ENCODE results near the gene SLC24A3.

The SLC24A3 gene

DNA sequence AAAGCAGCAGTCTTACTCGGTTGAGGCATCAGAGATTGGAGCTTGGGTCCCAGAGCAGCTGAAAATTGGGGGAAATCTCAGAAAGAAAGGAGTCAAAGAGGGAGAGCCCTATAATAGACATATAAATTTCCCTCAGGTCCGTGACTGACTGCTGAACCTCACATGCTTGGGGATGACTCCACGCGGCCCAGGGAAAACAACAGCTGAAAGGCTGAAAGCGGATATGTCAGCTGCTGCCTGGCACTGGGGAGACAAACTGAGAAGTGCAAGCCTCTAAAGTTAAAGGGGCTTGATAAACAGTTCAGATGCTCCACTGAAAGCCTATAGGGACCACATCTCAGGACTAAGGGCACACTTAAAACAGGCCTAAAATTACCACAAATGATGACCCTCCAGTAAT is 289.7 kb downstream of the SLC24A3 start:
- DNase-seq (ENCODE audit: low read depth in 2 of 2) = no peak

DNA sequence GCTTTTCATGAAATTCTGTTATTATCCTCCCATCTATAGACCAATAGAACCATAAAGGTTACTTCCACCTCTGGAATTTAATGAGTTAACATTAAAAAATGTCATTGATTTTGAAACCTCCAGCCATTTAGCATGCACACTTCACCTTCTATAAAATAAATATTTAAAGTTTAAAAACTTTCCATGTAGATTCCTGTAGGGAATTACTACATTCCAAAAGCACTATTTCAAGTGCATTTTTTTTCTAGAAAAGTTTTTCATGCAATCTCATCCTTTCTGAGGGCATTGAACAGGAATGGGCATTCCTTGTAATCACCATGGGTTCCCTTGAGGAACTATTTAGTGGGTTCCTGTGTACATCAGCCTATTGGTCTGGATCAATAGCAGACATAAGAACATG is 291.8 kb downstream of the SLC24A3 start:
- DNase-seq (ENCODE audit: low read depth in 2 of 2) = no peak

DNA sequence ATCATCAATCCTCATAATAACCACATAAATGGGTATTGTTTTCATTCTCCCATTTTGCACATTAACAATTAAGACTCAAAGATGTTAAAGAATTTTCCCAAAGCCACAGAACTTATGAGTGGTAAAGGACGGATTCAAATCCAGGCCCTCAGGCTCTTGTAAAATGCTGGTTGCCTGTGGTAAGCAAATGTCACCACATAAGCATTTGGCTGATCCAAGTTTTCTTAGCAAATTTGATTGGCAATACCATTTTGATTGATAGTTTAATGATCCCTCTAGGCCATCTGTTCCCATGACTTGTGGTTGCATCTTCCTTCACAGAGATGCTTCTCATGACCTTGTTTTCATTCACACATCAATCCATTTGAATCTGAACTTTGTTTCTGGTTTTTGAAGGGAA is 293.6 kb downstream of the SLC24A3 start:
- no peak for DNase-seq (ENCODE audit: low read depth in 2 of 2)

DNA sequence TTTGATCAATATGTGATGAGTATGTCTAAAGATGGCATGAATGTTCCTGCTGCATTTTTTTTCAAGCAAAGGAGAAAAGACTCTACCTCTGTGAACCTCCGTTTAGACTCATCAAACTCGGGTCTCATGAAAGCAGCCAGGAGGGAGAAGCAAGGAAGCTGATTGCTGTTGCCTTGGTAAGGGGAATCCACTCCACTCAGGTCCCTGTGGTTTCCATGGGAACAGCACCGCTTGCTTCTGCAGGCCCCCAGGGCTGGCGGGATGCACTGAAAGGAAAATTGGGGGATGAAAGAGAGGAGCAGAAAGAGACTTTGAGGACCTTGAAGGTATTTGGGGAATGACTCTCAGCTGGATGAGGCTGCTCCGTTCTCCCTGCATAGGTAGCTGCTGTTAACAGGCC is 296.0 kb downstream of the SLC24A3 start:
- no peak for DNase-seq (ENCODE audit: low read depth in 2 of 2)

DNA sequence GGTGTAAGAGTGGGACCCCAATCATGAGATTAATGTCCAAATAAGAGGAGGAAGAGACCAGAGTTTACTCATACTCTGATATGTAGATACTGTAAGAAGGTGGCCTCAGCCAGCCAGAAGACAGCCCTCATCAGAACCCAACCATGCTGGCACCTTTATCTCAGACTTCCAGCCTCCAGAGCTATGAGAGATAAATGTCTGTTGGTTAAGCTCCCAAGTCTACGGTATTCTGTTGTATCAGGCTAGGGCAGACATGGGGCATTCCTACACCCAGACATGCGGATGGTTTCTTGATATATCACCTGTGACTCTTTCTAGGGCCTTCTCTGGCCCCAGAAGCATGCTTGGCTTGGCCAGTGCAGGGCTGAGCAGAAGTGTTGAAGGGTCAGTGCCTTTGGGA is 298.2 kb downstream of the SLC24A3 start:
- no peak for DNase-seq (ENCODE audit: low read depth in 2 of 2)

DNA sequence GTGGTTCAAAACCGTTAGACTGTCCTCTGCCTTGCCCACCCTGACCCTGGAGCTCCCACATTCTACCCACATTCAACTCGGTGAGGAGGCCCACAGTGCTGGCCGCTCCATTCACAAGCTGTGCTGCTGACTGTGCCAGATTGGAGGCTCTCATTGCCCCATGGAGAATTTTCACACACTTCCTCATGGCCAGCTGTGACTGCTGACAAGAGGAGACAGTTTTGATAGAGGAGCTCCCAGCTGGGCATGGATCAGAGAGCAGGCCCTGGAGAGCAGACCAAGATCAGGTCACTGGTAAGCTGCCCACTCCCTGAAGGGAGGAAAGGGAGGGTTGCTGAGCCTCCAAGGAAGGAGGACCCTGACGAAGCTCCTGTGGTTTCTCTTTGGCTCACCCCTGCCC is 299.5 kb downstream of the SLC24A3 start:
- no peak for DNase-seq (ENCODE audit: low read depth in 2 of 2)

DNA sequence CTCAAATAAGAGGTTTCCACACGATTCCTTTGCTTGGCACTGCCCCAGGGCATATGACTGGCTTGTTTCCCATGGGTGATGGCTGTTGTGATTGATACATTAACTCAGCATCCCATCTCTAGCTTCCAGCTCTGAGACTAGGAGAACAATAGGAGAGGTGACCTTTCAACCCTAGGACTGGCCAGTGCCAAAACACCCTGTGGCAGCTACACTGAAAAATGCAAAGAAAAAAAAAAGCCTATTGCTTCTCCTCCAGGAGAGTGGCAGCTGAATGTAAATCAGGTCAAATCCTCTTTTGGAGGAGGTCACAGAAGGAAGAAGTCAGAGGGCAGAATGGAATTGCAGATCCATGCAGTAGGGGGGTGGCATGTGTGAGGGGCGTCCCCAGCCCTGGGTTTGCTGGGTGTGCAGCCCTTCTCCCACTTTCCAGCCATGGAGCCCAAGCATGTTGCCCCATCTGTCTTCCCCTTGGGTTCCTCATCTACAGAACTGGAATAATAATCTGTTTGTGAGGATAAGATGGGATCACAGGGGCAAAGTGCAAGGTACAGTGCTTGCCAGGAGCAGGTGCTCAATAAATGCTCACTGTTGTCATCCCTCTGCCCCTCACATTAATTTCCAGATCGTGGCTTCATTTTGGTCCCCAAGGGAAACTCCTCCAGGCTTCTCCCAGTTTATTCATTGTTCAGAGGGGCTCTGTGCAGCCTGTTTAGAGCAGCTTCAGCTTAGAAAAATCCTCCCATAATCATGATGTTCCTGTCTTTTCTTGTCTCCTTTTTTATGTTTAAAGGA is 300.6 kb downstream of the SLC24A3 start:
- DNase-seq (ENCODE audit: low read depth in 2 of 2) = no peak

DNA sequence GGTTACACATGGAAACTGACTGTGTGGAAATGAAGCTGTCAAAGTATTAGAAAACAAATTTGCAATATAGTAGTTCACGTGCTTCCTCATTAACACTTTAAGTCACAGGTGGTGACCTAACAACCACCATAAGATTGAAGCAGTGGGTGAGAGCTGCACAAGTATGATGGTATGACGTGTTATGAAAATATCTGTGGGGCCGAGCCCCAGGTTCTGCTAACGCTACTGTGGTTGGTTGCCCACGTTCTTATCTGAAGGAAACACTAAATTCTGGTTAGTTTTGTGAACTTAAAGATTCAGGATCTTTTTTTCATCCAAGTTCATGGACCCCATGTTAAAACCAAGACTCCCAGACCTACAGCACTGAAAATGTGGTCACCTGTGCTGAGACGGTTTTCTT is 302.6 kb downstream of the SLC24A3 start:
- no peak for DNase-seq (ENCODE audit: low read depth in 2 of 2)

DNA sequence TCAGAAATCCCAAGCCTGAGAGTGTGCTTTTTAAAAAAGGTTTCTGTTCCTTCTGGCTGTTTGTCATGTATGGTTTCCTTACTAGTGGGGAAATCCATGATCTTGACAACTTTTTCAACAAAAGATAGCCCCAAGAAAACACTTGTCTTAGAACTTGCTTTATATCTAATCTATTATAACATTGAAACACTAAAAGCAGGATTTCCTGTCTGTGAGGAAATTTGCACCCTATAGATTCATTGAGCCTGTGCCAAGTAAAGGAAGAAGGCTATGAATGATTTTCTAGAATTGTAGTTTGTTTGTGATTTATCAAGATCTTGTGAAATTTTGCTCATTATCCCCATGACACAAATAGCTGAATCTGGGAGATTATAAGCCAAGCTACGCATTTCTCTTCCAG is 307.0 kb downstream of the SLC24A3 start:
- DNase-seq (ENCODE audit: low read depth in 2 of 2) = no peak

DNA sequence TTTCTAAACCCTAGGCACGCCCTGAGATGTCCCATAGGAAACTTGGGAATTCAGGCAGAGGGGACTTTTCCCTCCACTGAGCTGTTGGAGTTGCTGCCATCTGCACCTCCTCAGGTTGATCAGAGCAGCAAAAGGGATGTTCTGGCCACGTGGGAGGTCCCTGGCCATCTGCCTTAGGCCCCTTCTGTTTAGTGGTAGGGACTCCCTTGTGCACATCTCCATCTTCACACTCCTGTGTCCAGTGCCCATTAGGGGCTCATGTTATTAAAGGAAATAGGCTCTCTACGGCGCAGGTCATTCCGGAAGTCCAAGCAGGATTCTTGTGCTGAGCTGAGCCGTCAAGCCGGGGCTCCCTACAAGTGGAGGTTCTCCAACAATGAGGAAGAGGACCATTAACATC is 307.8 kb downstream of the SLC24A3 start:
- DNase-seq (ENCODE audit: low read depth in 2 of 2) = no peak

DNA sequence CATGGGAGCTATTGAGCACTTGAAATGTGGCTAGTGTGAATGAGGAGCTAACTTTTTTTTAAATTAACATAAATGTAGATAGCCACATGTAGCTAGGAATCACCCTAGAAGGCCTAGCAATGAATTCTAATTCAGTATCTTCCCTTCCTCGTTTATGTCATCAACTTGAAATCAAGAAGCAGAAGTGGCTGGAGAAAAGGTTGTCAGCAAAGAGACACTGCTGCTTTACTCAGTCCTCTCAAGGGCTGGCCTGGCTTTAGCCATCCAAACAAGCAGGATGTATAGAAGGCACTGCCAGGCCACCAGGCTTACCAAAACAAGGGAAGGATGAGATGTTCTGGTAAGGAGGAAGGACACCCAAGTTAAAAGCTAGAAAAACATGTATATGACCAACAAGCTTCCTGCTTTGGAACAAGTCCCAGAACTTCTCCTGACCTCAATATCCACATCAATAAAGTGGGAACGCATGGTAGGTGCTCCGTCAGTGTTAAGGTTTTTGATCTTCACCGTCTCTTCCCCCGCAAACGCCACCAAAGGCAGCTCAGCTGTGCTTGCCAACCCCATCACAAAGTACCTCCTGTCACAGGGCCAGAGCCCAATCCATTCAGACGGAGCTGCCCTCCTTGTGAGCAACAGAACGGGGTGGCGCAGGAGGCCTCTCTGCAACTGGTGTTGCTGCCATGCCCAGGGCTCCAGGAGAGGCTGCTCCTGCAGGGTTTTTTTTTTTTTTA is 309.8 kb downstream of the SLC24A3 start:
- no peak for DNase-seq (ENCODE audit: low read depth in 2 of 2)

DNA sequence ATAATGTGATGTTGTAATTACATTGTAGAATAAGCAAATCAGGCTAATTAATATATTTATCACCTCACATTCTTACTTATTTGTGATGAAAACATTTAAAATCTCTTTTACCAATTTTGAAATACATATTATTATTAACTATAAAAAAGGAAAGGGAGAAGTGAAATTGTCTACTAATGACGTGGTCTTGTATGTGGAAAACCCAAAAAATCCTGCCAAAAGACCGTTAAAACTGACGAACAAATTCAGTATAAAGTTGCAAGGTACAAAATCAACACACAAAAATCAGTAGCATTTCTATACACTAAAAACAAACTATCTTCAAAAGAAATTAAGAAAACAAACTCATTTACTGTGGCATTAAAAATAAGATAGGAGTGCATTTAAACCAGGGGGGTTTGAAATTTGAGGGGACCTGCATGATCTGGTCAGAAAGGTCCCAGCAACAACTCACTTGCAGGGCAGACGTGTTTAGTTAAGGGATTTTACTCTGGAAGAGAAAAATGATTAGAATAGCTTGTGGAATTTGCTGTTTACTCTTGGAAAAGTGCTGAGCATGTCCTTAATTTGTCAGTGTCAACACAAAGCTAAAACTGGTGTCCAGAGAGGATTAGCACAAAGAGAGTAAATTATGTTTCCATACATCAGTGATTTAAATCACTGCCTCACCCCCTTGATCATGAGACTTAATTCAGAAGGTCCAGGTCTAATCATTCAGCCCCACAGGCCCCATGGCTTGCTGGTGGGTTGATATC is 310.6 kb downstream of the SLC24A3 start:
- DNase-seq (ENCODE audit: low read depth in 2 of 2) = no peak

DNA sequence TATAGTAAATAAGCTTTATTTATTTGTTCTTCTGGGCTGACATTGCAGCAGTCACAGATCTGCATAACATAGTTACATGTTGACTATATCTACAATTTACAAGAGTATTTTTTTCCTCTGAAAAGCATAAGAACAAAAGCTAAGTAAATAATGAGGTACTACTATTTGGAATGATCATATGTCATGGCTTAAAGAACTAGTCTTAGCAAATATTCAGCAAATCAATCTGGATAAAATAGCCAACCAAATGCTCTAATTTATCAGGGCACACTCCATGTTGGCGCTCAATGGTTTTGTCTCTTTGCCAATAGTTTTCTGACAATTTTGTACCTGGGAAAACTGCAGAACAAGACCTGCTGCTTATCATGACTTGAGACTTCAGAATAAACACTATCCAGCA is 312.2 kb downstream of the SLC24A3 start:
- DNase-seq (ENCODE audit: low read depth in 2 of 2) = no peak

DNA sequence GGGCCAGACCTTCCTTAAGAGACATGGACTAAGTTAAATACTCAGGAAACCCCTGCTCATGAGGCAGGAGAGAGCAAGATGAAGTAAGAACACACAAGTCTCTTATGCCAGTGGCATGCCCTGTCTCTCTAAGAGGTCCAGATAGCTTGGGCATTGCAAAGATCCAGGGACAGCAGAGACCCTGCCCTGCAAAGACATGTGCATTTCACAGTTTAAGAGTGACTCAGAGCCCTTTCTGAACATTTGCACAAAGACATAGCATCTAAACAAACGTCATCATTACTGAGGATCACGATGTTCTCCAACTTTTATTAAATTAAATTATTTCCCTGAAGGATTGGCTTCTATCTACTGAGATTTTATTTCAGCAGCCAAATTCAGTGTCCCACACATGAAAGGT is 315.1 kb downstream of the SLC24A3 start:
- no peak for DNase-seq (ENCODE audit: low read depth in 2 of 2)

DNA sequence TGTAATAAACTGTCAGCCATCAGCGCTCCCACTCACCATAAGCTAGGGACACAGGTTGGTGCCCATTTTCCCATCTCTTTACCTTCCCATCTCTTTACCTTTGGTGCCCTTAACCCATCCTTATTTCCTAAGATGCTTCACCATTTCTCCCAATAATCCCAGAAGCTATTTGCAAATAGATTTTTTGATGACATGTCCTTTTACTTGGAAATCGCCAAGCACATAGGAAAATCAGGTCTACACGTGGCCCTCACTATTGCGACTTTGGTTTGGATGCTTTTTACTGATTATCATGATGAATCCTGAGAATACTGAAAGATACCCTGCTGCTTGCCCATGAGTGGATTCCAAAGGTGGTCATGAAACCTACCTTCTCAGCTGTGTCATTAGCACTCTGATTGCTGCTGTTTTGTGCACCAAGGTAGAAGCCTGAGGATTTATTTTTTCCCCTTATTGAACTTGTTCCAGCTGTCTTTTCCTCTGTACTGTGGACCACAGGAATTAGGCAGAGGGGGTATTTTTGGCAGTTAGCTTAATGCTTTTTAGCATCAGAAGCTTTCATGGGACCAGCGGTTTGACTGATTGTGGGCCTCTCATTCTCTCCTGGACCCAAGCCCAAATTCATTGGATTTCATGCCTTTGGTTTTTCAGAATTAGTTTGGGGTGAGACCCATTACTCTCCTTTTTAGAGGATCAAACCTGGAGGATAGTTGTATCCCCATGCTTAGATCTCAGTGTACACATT is 316.0 kb downstream of the SLC24A3 start:
- DNase-seq (ENCODE audit: low read depth in 2 of 2) = no peak

DNA sequence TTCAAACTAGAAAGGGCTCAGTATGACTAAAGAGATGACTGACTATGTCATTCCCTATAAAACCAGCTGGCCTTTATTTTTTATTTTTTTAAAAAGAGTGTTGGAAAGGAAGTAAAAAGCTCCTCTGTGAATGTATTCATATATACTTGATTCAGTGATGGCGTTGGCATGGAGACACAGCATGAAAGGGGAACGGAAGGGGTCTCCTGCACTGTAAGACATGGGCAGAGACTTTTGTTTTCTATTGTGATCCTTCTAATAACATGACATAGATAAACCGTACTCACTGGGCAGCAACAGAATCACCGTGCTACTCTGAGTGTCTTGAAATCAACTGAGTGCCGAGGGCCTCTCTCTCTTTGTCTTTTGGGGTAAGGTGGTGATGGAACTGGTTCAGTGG is 317.6 kb downstream of the SLC24A3 start:
- DNase-seq (ENCODE audit: low read depth in 2 of 2) = no peak

DNA sequence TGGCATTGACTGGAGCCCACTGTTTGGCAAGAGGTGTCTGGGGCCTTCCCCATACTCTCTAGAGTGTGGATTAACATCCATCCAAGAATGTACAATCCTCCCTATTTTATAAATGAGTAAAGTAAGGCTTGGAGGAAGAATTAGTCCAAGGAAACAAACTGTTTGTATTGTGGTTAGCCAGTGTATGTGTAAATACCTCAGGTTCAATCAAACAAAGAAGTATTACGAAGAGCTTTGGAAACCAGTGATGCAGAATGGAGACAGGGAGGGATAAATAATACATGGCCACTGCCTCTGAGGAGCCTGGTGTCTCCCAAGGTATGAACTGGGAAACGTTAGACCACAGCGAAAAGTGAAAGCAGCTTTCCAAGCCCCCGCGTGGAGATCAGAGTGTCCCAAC is 319.0 kb downstream of the SLC24A3 start:
- DNase-seq (ENCODE audit: low read depth in 2 of 2) = no peak

DNA sequence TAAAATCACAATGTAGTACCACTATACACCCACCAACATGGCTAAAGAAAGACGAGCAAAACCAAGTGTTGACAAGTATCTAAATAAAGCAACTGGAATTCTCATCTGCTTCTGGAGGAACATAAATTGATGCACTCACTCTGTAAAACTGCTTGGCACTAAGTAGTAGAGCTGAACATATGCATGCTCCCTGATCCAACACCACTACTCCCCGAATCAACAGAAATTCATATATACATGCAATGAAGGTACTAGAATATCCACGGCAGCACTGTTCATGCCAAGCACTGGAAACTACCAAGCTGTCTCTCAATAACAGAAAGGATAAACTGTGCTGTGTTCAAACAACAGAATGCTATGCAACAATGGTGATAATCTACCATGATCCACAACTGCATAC is 326.1 kb downstream of the SLC24A3 start:
- no peak for DNase-seq (ENCODE audit: low read depth in 2 of 2)

DNA sequence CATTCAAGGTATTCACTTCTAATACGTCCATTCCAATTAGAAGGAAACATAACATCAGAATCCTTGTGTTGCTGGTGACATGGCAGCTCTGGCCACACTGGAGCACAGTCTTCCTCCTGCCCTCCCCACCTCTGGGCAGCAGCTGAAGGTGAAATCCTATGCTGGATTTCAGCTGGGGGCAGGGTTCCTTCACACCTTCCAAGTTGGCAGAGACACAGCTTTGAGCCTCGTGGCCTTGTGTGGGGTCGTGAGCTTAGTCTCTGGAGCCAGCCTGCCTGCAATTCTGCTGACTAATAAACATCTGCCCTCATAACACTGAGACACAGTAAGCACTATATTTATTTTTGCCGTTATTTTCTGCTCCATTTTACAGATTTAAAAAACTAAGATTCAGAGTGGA is 326.7 kb downstream of the SLC24A3 start:
- DNase-seq (ENCODE audit: low read depth in 2 of 2) = no peak

DNA sequence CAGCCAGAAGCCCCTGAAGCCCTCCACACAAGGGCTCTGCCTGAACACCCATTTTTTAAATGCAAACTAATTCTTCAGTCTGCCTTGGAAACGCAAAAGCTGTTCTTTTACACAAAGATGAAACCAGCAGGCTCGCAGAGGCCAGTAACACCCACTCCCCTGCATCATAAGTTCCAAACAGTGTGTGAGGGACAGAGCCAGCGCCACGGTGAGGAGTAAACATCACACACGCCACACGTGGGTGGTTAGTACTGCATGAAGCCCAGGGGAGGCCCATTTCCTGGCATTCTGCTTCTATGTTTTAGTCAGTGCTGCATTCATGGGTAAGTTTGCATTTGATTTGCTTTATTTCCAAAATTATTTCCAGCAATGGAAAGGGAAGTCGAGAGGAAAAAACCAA is 327.9 kb downstream of the SLC24A3 start:
- DNase-seq (ENCODE audit: low read depth in 2 of 2) = no peak

DNA sequence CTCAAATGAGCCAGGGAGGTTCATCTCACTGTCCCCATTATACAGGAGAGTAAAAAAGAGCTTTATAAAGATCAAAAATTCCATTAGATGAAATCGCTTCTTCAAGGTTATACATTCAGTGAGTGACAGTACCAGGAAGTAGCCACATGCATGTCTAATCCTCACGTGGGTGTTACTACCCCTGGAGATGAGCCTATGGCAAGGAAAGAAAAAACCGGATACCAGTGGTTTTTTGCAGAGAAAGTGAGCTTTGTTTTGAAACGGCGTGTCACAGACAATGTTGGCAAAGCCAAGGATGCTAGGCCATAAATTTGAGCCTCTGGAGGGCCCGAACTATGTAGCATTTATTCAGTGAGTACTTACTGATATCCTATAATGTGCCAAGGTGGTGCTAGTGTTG is 330.7 kb downstream of the SLC24A3 start:
- no peak for DNase-seq (ENCODE audit: low read depth in 2 of 2)

DNA sequence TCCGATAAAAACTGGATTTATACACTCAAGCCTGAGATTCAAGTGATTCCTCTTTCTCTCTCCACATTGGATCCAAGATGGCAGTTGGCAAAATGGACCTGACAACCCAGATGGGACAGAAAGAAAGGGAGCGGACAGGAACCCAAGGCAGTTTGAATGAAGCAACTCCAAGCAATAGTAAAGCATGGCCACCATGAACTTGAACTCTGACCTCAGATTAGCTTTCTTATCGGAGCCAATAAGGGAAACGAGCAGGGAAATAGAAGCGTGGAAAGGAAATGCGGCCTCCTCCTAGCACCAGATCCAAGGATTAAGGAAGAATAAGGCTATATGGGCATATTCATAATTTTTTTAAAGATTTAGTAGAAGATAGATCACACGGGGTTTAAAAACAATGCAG is 332.2 kb downstream of the SLC24A3 start:
- DNase-seq (ENCODE audit: low read depth in 2 of 2) = no peak

All from stimulated activated CD8-positive, alpha-beta memory T cell treated with anti-CD3 and anti-CD28 coated beads, Interleukin-7, amount 100 ng/mL, for 1 hour (primary cell).